GM12892 (cell line): ENCODE data around the gene UPP2.

Experiments
- POLR2A ChIP-seq: IDR thresholded peaks from 2 replicates; pipeline ENCODE4 v1.6.1; 2011; ENCODE audit warnings: low read depth, low read length, control low read depth
- TAF1 ChIP-seq: IDR thresholded peaks from 2 replicates; pipeline ENCODE4 v1.6.1; 2011; ENCODE audit warnings: low read depth, mild to moderate bottlenecking, control low read depth, low read length, borderline replicate concordance

DNA sequence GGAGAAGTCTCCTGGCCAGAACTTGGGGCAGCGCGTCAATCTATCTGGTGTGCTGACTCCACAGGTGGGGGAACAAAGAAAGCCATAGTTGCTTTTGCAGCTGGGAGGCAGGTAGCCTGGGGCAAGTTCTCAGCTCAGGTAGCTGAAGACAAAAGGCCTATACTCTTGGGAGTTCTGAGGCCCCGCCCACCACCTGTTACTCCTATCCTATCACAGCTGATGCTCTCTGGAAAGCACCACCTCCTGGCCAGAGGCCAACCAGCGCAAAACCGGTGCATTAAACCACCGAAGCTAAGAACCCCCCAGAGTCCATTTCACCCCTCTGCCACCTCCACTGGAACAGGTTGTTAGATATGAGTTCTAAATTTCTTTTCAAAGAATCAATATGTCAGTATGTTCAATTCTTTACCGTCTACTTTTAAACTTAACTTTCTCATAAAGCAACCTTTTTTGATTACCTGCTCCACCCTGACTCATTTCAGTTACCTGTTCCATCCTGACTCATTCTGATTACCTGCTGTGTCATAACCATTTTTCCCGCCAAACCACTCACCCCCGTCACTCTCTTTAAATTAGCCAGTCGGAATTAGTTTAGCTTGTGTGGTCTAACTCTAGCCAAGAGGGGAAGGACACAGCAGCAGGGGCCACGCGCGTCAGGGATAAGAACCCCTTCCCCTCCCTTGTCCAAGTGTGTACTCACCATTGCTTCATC, 43.4 kb downstream of the UPP2 start:
- TF ChIP-seq POLR2A (no peak), TAF1 (no peak)
